ENCODE results near the gene CORIN.

Gene CORIN

DNA sequence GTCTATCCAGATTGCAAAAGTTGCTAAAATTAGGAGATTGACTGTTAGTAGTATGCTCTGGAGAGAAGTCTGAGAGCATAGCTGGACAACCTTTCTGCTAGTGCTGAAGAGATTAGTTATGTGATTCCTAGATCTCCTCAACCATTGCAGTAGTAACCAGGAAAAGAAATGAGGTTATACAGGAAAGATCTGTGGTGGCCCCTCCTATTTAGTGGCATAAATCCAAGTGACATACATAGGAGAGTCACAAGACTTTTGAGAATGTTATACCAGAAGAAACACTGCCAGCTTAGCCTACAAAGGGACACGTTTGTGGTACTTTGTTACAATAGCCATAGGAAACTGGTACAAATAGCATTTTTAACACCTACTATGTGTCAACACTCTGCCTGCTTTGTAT lies 247.5 kb downstream of the CORIN start:
- Histone ChIP-seq H3K79me1 (replicated peaks; ENCODE audit: low read length, poor library complexity, severe bottlenecking) (no peaks in the 10 kb centered on the region), H4K8ac (ENCODE audit: low read length) (no peak overlapping the region), H3K4ac (ENCODE audit: low read depth in 1 of 2, low read length in 2 of 2) (no peak overlapping the region), H3K14ac (ENCODE audit: low read length in 2 of 2) (no peak overlapping the region), H3K18ac (ENCODE audit: low read depth in 1 of 2, low read length in 2 of 2) (no peak overlapping the region), H3K9ac (ENCODE audit: low read length) (no peak overlapping the region), H2BK12ac (ENCODE audit: low read length in 2 of 2) (no peak overlapping the region), H3K36me3 (ENCODE audit: control insufficient read depth in 1 of 2, insufficient read depth in 2 of 2, low read depth in 1 of 2, low read length in 2 of 2) (peaks cover 4 to 75% of the 10 kb centered on the region in 2 experiments), H2BK5ac (ENCODE audit: low read depth, low read length, poor library complexity, severe bottlenecking) (no peak overlapping the region), H2BK15ac (ENCODE audit: low read depth, poor library complexity, severe bottlenecking) (no peak overlapping the region), H3K4me3 (ENCODE audit: insufficient read depth in 1 of 2, low read depth in 1 of 2, low read length in 2 of 2) (no peak overlapping the region), H3K4me1 (ENCODE audit: control insufficient read depth, insufficient read depth, low read depth, low read length) (no peaks in the 10 kb centered on the region), H3K9me3 (ENCODE audit: control insufficient read depth, low read length) (peaks cover 27% of the 10 kb centered on the region), H2BK120ac (ENCODE audit: low read depth, low read length) (no peak overlapping the region), H2AFZ (ENCODE audit: low read depth, low read length) (no peak overlapping the region), H3K23ac (ENCODE audit: low read length in 2 of 2) (no peak overlapping the region), H3K27me3 (ENCODE audit: control insufficient read depth in 1 of 2, insufficient read depth in 1 of 2, low read length in 2 of 2) (no peaks in the 10 kb centered on the region), H3K4me2 (ENCODE audit: low read length, poor library complexity, severe bottlenecking) (no peak overlapping the region), H4K91ac (ENCODE audit: low read length) (no peak overlapping the region), H2AK5ac (ENCODE audit: low read length, severe bottlenecking) (no peak overlapping the region), H3K27ac (ENCODE audit: low read length, poor library complexity, severe bottlenecking) (no peak overlapping the region)
- WGBS = 100% methylated on average over 1 of the region's 1 CpG
- no peak for DNase-seq

DNA sequence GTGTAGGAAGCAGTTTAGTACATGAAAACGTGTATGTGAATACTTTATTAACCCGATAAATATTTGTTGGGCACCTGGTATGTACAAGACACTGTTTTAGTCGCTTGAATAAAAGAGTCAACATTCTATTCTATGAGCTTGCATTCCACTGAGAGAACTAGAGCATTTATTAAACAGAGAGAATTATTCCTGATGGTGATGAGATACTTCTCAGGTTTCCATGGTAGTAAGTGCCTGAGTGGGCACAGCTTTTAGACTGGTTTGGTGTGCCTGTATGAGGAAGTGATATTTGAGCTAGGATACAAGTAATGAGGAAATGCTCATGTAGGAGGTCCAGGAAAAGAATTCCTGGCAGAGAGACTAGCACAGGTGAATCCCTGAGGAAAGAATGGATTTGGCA lies 258.6 kb downstream of the CORIN start:
- Histone ChIP-seq H3K18ac (ENCODE audit: low read depth in 1 of 2, low read length in 2 of 2) (no peak overlapping the region), H3K9ac (ENCODE audit: low read length) (no peak overlapping the region), H3K14ac (ENCODE audit: low read length in 2 of 2) (no peak overlapping the region), H3K27me3 (ENCODE audit: control insufficient read depth in 1 of 2, insufficient read depth in 1 of 2, low read length in 2 of 2) (no peaks in the 10 kb centered on the region), H2BK15ac (ENCODE audit: low read depth, poor library complexity, severe bottlenecking) (no peak overlapping the region), H4K91ac (ENCODE audit: low read length) (no peak overlapping the region), H3K4me1 (ENCODE audit: control insufficient read depth, insufficient read depth, low read depth, low read length) (no peaks in the 10 kb centered on the region), H4K8ac (ENCODE audit: low read length) (no peak overlapping the region), H3K79me1 (replicated peaks; ENCODE audit: low read length, poor library complexity, severe bottlenecking) (no peaks in the 10 kb centered on the region), H3K4ac (ENCODE audit: low read depth in 1 of 2, low read length in 2 of 2) (no peak overlapping the region), H3K9me3 (ENCODE audit: control insufficient read depth, low read length) (no peaks in the 10 kb centered on the region), H2AFZ (ENCODE audit: low read depth, low read length) (no peak overlapping the region), H3K36me3 (ENCODE audit: control insufficient read depth in 1 of 2, insufficient read depth in 2 of 2, low read depth in 1 of 2, low read length in 2 of 2) (peaks cover 15 to 91% of the 10 kb centered on the region in 2 experiments), H3K4me2 (ENCODE audit: low read length, poor library complexity, severe bottlenecking) (no peak overlapping the region), H2BK120ac (ENCODE audit: low read depth, low read length) (no peak overlapping the region), H3K27ac (ENCODE audit: low read length, poor library complexity, severe bottlenecking) (no peak overlapping the region), H2BK5ac (ENCODE audit: low read depth, low read length, poor library complexity, severe bottlenecking) (no peak overlapping the region), H2BK12ac (ENCODE audit: low read length in 2 of 2) (no peak overlapping the region), H2AK5ac (ENCODE audit: low read length, severe bottlenecking) (no peak overlapping the region), H3K4me3 (ENCODE audit: insufficient read depth in 1 of 2, low read depth in 1 of 2, low read length in 2 of 2) (no peak overlapping the region), H3K23ac (ENCODE audit: low read length in 2 of 2) (no peak overlapping the region)
- WGBS = 100% methylated on average over 3 of the region's 3 CpGs
- DNase-seq = no peak

DNA sequence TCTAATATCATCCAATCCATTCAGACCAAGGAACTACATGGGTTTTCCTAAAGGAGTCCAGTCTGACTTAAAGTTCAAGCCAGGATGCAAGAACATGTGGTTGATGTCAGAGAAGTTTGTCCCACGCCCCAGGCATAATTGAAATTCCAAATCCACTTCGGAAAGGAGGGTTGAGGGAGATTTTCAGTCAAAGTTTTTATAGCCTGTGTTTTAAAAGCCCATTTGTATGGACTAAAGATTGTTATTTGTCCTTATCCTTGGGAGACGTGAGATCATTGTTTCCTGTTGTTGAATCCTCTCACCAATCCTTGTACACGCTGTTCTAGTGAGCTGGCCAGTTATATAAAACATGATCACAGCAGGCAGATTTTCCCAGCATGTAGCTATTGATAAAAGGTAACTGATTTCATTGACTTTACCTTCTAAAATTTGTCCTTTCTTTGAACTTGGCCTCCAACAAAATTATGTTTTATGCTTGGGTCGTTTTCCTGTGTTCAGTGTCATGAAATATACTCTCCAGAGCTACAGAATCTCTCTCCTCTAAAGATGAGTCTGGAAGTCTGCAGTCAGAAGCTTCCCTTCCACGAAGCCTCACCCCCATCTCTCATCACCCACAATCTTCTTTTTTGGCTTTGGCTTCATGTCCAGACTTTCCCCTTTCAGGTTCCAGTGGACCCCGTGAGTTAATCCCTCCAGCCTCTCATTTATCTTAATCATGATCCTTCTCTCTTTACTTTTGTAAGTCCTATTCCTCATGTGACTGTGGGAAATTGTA lies 259.9 kb downstream of the CORIN start:
- Histone ChIP-seq H3K4ac (ENCODE audit: low read depth in 1 of 2, low read length in 2 of 2) (no peak overlapping the region), H3K4me1 (ENCODE audit: control insufficient read depth, insufficient read depth, low read depth, low read length) (no peaks in the 10 kb centered on the region), H3K27ac (ENCODE audit: low read length, poor library complexity, severe bottlenecking) (no peak overlapping the region), H3K9me3 (ENCODE audit: control insufficient read depth, low read length) (no peaks in the 10 kb centered on the region), H2AFZ (ENCODE audit: low read depth, low read length) (no peak overlapping the region), H3K18ac (ENCODE audit: low read depth in 1 of 2, low read length in 2 of 2) (no peak overlapping the region), H3K27me3 (ENCODE audit: control insufficient read depth in 1 of 2, insufficient read depth in 1 of 2, low read length in 2 of 2) (no peaks in the 10 kb centered on the region), H2BK5ac (ENCODE audit: low read depth, low read length, poor library complexity, severe bottlenecking) (no peak overlapping the region), H3K36me3 (ENCODE audit: control insufficient read depth in 1 of 2, insufficient read depth in 2 of 2, low read depth in 1 of 2, low read length in 2 of 2) (peaks cover 14 to 92% of the 10 kb centered on the region in 2 experiments), H3K4me3 (ENCODE audit: insufficient read depth in 1 of 2, low read depth in 1 of 2, low read length in 2 of 2) (no peak overlapping the region), H3K23ac (ENCODE audit: low read length in 2 of 2) (no peak overlapping the region), H3K14ac (ENCODE audit: low read length in 2 of 2) (no peak overlapping the region), H2BK12ac (ENCODE audit: low read length in 2 of 2) (no peak overlapping the region), H3K9ac (ENCODE audit: low read length) (no peak overlapping the region), H2AK5ac (ENCODE audit: low read length, severe bottlenecking) (no peak overlapping the region), H4K91ac (ENCODE audit: low read length) (no peak overlapping the region), H2BK120ac (ENCODE audit: low read depth, low read length) (no peak overlapping the region), H4K8ac (ENCODE audit: low read length) (no peak overlapping the region), H3K4me2 (ENCODE audit: low read length, poor library complexity, severe bottlenecking) (no peak overlapping the region), H2BK15ac (ENCODE audit: low read depth, poor library complexity, severe bottlenecking) (no peak overlapping the region), H3K79me1 (replicated peaks; ENCODE audit: low read length, poor library complexity, severe bottlenecking) (no peaks in the 10 kb centered on the region)
- DNase-seq = peak; percentile 34
- 82% methylated on average over 7 of the region's 7 CpGs for WGBS

DNA sequence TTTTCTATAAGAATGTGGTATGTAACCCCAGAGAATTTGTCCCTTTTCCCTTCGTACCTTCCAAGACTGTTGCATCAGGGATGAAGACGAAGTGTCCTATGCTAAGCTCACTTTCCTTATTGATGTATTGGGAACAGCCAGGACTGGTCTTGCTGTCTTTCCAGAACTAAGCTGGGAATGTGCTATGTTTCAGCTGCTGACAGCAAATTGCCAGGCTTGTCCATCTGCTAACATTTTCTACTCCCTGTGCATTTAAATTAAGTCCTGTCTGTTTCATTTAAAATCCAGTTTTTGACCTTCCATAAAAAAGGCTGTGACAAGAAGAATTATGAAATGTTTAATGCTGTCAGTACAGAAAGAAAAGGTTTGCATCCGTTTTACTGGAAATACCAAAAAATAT lies 264.9 kb downstream of the CORIN start:
- Histone ChIP-seq H3K9ac (ENCODE audit: low read length) (no peak overlapping the region), H3K4me2 (ENCODE audit: low read length, poor library complexity, severe bottlenecking) (no peak overlapping the region), H3K14ac (ENCODE audit: low read length in 2 of 2) (no peak overlapping the region), H3K79me1 (replicated peaks; ENCODE audit: low read length, poor library complexity, severe bottlenecking) (peaks cover 2% of the 10 kb centered on the region), H2BK15ac (ENCODE audit: low read depth, poor library complexity, severe bottlenecking) (no peak overlapping the region), H3K36me3 (ENCODE audit: control insufficient read depth in 1 of 2, insufficient read depth in 2 of 2, low read depth in 1 of 2, low read length in 2 of 2) (peaks cover 24 to 85% of the 10 kb centered on the region in 2 experiments), H2AK5ac (ENCODE audit: low read length, severe bottlenecking) (no peak overlapping the region), H2BK120ac (ENCODE audit: low read depth, low read length) (no peak overlapping the region), H2BK12ac (ENCODE audit: low read length in 2 of 2) (no peak overlapping the region), H3K4ac (ENCODE audit: low read depth in 1 of 2, low read length in 2 of 2) (no peak overlapping the region), H3K27me3 (ENCODE audit: control insufficient read depth in 1 of 2, insufficient read depth in 1 of 2, low read length in 2 of 2) (no peaks in the 10 kb centered on the region), H3K4me3 (ENCODE audit: insufficient read depth in 1 of 2, low read depth in 1 of 2, low read length in 2 of 2) (no peak overlapping the region), H2BK5ac (ENCODE audit: low read depth, low read length, poor library complexity, severe bottlenecking) (no peak overlapping the region), H3K23ac (ENCODE audit: low read length in 2 of 2) (no peak overlapping the region), H3K4me1 (ENCODE audit: control insufficient read depth, insufficient read depth, low read depth, low read length) (no peaks in the 10 kb centered on the region), H3K18ac (ENCODE audit: low read depth in 1 of 2, low read length in 2 of 2) (no peak overlapping the region), H3K27ac (ENCODE audit: low read length, poor library complexity, severe bottlenecking) (no peak overlapping the region), H2AFZ (ENCODE audit: low read depth, low read length) (no peak overlapping the region), H3K9me3 (ENCODE audit: control insufficient read depth, low read length) (no peaks in the 10 kb centered on the region), H4K8ac (ENCODE audit: low read length) (no peak overlapping the region), H4K91ac (ENCODE audit: low read length) (no peak overlapping the region)
- no peak for DNase-seq
- 96% methylated on average over 2 of the region's 3 CpGs for WGBS
